Measurements from ENCODE around the gene MPIG6B.
A peak's percentile ranks its signal among the peaks of the same experiment; 100 is the strongest.

Gene MPIG6B, protein sequence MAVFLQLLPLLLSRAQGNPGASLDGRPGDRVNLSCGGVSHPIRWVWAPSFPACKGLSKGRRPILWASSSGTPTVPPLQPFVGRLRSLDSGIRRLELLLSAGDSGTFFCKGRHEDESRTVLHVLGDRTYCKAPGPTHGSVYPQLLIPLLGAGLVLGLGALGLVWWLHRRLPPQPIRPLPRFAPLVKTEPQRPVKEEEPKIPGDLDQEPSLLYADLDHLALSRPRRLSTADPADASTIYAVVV

GRCh38 chr6:31723245-31723979 lies at the start of gene MPIG6B:
TSS of gene MPIG6B (plus strand) at chr6:31723373. CDS start at chr6:31723384, 11 bp downstream.
- no peak for DNase-seq

DNA sequence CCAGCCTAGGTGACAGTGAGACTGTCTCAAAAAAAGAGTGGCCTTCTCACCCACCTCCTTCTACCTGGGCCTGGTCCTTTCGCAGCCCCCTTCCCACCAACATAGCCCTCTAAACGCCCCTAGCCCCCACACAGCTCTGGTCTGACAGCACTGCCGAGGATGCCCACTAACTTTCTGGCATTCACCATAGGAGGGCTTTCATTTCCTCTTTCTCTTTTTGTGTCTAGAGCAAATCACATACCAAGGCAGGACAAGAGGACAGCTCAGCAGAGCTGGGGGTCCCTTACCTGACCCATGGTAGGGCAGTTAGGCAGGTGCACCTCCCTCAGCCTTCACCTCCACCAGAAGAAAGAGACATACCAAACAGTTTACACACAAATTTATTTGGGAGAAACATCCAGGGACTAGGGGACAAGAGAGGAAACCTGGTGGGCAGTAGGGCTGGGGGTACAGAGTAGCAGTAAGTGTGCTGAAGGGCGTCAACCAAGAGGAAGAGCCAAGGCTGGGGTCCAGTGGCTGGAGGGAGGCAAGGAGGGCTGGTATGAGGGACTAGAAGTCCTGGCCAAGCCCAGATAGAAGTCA lies 46.8 kb upstream of the MPIG6B start:
- DNase-seq = no peak

- no peak for DNase-seq
These were observed 46.3 kb upstream of the MPIG6B start for GRCh38 chr6:31676904-31677303.

- DNase-seq = no peak
These were observed 45.2 kb upstream of the MPIG6B start for GRCh38 chr6:31677955-31678354.

GRCh38 chr6:31680226-31681134 lies 42.7 kb upstream of the MPIG6B start, which contains the start of gene LY6G5C:
TSS of gene LY6G5C (minus strand) at chr6:31681067. CDS start at chr6:31680373, 694 bp downstream.
- DNase-seq = peak; percentile 73

DNA sequence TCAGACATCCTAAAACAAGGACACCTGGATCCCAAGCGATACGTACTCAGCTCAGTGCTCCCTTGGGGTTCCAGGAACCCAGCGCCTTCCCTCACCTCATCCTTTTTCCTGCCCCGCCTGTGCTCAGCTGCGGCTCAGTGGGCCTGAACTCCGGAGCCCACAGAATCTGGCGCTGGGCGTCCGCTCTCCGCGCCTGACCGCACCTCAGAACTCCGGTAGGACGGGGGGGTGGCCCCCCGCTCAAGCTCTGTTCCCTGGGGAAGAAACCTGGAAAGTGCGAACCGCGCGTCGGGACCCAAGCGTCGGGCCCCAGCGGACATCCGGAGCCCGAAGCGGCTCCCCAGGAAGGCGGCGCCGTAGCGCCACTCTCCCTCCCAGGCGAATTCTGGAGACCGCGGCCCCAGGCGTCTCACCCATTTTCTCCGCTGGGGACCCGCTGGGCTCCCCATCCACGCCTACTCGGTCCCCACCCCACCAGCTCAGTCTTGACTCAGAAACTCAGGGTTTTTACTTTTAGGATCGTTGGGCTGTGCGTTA lies 42.0 kb upstream of the MPIG6B start:
- peak; percentile 32 for DNase-seq

- DNase-seq = no peak
These were observed 39.6 kb upstream of the MPIG6B start for GRCh38 chr6:31683591-31683990.

- DNase-seq = no peak
These were observed 36.7 kb upstream of the MPIG6B start for GRCh38 chr6:31686483-31686882.

GRCh38 chr6:31687321-31687720 lies 35.9 kb upstream of the MPIG6B start:
- no peak for DNase-seq

DNA sequence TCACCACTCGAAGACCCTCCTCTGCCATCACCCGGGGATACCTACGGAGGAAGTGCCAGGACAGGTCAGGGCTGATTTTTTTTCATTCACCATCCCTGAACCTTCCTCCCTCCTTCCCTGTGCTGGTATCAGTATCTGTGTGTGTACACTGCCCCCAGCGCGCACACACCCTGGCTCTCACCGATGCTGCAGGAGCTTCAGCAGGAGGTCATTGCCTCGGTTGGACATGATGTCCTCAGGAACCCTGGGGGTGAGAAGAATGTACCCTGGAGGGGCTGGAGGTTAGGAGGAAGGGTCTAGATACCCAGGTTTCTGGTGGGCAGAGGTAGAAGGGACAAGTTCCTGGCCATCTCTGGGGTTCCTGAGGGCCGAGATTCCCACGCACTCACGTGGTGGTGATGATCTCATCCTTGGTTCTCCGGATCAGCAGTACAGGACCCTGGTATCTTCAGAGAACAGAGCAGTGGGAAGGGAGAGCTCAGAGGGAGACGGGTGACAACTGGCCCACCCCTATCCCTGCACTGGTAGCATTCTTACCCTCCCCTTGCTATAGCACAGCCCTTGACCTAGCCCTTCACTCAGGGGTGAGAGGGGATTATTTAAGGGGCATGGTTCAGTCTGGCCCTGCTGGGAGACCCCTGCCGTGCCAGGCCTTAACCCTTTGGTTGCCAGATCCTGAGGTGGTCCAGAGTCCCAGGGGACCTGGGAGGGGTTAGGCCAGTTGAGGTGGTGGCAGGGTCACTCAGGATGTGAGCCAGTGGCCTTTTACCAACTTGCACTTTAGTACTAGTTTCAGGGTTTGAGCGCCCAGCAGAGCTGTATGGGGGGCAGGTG lies 35.1 kb upstream of the MPIG6B start:
- DNase-seq = no peak

DNA sequence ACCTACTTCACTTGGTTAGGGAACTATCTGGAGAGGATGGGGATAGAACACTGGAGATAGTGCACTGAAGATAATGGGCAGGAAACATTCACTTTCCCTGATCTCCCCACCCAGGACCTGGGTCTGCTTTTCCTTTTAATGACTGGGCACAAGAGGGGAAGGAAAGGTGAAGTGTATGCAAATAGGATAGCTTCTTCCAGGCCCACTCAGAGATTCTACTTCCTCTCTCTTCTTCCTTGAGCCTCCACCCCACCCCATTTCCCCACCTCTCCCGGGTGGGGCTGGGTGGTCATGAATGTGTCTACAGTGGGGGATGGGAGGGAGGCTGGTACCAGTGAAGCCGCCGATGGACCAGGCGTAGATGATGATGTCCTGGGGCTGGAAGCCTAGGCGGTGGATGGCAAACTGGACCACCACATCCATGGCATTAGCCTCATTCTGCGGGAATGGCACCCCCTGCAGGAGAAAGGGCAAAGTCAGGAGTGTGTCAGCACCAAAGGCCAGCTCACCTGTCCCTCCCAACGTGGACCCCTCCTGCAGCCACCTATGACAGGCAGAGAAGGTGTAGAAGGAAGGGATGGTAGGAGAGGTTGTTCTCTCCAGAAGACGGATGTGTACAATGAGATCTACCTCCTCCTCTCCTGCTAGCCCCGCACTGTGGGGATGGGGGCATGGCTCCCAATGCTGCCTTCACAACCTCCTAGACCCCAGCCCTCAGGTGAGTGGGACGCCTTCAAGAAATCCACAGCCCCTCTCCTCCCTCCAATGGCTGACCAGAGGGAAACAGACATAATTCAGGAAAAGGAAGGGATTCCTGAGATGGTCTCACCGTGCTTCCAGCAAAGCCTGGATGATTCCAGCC lies 33.7 kb upstream of the MPIG6B start:
- no peak for DNase-seq

DNA sequence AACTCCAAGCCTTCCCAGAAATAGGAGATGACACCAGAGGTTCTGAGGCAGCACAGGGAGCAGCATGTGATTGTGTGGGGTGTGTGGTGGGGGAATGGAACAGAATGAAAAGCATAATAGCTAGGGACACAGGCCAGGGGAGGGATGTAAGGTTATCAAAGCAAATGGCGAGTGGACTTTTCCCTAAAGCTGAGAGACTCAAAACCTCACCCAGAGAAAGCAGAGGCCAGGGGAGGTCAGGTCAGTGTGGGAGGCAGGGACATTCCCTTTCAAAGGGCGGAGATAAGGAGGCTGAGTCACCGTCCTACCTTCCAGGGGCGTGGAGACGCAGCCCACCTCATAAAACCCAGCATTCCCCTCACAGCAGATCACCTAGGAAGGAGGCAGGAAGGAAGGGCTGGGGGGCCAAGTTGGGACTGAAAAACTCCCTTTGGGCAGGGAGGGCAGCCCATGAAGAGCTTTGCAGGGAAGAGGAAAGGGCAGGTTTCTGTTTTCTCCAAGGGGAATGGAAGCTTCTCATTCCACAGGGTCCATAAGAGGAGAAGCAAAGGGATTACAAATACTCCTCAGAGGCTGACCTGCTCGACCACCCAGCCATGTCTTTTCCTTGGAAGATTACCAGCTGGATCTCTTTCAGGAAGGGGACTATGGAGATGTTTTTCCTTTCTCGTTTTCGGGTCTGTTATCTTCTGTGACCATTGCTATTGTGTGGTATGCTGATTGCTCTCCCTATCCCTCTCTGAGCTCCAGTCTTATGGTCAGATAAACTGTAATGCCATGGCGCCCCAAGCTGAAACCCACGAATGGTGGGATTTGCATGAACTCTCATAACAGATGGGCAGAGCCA lies 32.7 kb upstream of the MPIG6B start:
- no peak for DNase-seq

DNA sequence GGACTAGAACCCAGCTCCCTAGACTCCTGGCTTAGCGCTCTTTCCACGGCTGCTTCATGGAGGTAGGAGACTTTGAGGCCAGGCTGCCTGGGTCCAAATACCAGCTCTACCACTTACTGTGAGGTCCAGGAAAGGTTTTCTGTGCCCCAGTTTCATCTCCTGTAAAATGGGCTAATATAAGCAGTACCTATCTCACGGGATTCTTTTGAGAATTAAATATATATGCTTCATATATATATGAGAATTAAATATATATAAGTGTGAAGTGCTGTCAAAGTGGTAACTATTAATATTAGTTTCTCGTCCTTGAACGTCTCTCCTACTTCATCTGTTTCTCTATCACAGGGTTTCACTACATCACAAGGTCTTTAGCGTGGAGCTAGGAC lies 32.1 kb upstream of the MPIG6B start:
- DNase-seq = no peak

- no peak for DNase-seq
These were observed 31.5 kb upstream of the MPIG6B start for GRCh38 chr6:31691564-31692108.

DNA sequence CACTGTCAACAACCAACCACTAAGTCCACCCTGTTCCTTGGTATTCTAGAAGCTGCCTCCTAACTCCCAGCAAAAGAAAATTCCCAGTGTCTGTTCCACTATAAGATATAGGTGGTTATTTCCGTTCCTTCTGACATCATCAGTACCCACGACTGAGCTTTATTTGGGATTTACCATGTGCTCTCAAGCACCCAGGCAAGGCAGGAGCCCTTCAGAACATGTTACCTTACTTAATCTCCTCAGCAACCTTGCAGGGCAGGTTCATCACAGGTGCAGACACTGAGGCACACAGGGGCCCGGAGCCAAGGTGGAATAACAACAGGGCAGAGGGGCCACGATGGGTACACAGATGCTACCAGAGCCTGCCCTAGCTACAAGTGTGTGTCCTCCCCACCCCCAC lies 30.8 kb upstream of the MPIG6B start:
- no peak for DNase-seq

DNA sequence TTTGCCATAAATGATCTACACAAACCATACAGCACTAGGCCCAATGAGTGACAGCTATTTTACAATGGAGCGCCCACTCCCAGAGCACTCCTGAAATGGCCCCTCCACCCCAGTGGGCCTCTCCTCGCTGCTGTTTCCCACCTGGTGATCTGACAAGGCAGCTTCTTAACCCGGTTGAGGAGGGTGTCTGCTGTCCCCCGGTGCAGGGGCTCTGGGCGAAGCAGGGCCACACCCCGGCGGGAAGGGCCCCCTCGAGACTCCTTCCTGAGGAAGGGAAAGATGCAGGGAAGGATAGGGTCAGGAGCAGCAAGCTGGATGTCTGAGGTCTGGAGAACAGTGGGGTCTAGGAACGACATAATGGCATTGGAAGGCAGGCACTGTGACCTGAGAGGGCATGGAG lies 30.3 kb upstream of the MPIG6B start:
- no peak for DNase-seq

DNA sequence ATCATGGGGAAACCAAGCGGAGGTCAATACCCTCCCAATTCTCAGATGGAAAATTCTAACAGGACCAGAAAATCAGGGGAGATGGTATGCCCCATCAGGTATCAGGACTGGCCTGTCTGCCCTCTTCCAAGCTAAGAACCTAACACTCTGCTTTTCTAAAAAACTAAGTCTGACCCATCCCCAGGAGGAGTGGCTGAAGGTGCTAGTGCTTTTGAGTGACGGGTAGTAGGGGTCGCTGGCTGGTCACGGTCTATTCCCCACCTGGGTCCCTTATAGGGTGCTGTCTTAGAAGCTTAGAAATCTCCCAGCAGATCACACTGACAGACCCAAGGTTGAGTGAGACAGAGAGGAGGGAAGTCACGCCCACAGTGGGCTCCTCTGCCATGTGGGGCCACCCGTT lies 29.6 kb upstream of the MPIG6B start:
- DNase-seq = no peak

DNA sequence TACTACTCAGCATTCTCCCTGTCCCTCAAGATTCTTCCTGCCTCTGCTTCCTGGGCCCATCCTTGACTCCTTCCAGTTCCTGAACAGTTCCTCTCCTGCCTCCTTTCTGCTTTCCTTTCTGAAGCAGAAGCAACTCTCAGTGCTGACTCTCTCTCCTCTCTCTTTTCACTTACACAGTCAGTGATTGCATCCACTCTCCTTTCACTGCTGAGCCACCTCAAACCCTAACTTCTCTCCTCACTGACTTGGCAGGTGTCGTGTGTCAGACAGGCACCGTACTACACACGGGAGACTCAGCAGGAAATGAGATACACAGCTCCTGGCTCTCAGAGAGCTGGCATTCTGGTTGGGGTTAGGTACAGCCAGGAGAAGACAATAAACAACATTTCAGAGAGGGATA lies 25.6 kb upstream of the MPIG6B start:
- no peak for DNase-seq

- DNase-seq = no peak
These were observed 22.3 kb upstream of the MPIG6B start for GRCh38 chr6:31700740-31701401.
